Left colon (tissue), 2 donors: Measurements from ENCODE around the gene ZCCHC3. TPM values are rescaled to one million over a fixed set of nuclear protein-coding genes. Genes with fewer than 3 reads are reported as not detected.
A peak's percentile ranks its signal among the peaks of the same experiment; 100 is the strongest.

Experiments
- ATAC-seq: fragments of 200-7000 bp; cut with Tn5 transposase; one replicate; pipeline ENCODE4 v1.9.1; 2020; ENCODE audit warnings: mild to moderate bottlenecking, moderate library complexity
- DNase-seq, 2 donors: peaks; one replicate each; pipeline ENCODE4 v3.0.0-alpha.2; 2020
- intact Hi-C, 2 donors: fragments of 100-400 bp; cut with DNase I in 1 of 2; cut with micrococcal nuclease in 1 of 2; formaldehyde crosslinking; loops; one replicate each; pipeline versions ENCODE4 v1.11.2 to v1.14.0; 2022; cut with DNase I, micrococcal nuclease
- total RNA-seq, 2 donors: library from RNA; stranded (reverse); fragmentation: NEBNext Ultra II Directional; extraction: Animal tissue kit (Norgen Biotek cat#: 25700); gene quantifications; one replicate each; pipeline ENCODE4 v1.2.1, GENCODE V29; 2021
- donor health status: DM: no; HTN: no; CAD: no.
- donor health status: DM: yes; HTN: yes; CAD: no.

ZCCHC3 gene
- total RNA-seq, 2 donors from 2014 or later, result 10.2 to 13.0 TPM

DNA sequence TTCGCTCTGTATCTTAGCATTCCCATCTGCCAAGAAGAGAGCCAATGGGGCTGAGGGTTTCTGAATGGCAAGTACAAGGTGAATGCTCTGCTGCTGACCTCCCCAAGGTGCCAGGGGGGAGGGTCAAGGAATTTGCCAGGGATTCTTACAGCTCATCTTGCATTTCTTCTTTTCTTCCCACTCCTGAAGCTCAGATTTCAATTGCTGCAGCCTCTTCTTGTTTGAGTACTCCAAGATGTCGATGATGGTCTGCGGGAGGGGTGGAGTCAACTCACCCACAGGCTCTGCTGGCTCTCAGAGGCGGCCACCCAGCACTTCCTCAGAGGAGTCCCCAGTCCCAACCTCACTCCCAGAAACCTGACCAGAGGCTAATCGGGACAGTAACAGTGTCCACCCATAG, 19.2 kb upstream of the ZCCHC3 start:
- intact Hi-C loops, result no loop called here
- no peak for ATAC-seq
- DNase-seq, result no peak

- intact Hi-C loops, result no loop called here
- DNase-seq (peak in 1 of 2 donors; percentile 25), ATAC-seq (no peak)
Observed at GRCh38 chr20:278607-279571, 18.5 kb upstream of the ZCCHC3 start.

DNA sequence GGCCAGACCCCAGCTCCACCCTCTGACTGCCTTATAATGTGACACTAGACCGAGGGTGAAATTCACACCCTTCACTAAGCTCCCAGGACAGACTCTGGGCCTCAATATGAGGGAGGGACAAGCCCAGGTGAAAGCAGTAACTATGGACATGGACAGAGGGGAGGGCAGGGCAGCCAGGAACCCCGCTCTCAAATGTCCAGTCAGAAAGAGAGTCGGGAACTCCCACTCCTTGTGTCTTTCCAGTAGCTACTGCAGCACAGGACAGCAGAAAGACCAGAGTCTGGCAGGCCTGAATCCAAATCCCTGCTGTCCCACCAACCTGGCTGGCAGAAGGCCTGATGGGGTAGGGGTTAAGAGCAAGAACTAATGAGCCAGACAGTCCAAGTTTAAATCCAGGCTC, 13.2 kb upstream of the ZCCHC3 start:
- ATAC-seq (no peak), DNase-seq (no peak)
- intact Hi-C loops, result loop anchor here in 1 of 2 donors (10.0 kb wide), 1 partner anchor 51 kb away; no protein-coding TSS in a partner anchor

DNA sequence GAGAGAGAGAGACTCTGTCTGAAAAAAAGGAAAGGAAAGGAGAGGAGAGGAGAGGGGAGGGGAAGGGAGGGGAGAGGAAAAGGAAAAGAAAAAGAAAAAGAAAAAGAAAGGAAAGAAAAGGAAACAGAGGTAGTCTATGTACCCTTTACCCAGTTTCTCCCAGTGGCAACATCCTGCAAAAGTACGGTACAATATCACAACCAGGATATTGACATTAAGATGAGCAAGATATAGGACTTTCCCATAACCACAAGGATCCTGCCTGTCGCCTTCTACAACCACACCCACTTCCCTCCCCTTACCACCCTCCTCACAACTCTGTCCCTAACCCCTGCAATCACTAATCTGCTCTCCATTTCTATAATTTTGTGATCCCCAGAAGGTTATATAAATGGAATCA, 10.9 kb upstream of the ZCCHC3 start:
- intact Hi-C loops, result loop anchor here in 1 of 2 donors (10.0 kb wide), 1 partner anchor 48 kb away; no protein-coding TSS in a partner anchor
- DNase-seq (no peak), ATAC-seq (no peak)

GRCh38 chr20:288956-289692, 8.2 kb upstream of the ZCCHC3 start:
- intact Hi-C loops, result loop anchor here in 1 of 2 donors (10.0 kb wide), 1 partner anchor 46 kb away; no protein-coding TSS in a partner anchor
- ATAC-seq (peak; percentile 65), DNase-seq (peak; percentile 39 to 63)

GRCh38 chr20:289693-290083, 7.7 kb upstream of the ZCCHC3 start:
- DNase-seq (no peak), ATAC-seq (peak; percentile 15)
- intact Hi-C loops, result loop anchor here in 1 of 2 donors (10.0 kb wide), 1 partner anchor 45 kb away; no protein-coding TSS in a partner anchor

- ATAC-seq, result peak; percentile 97
- intact Hi-C loops, result no loop called here
- DNase-seq, result peak; percentile 95
Observed at GRCh38 chr20:290084-290831, 7.1 kb upstream of the ZCCHC3 start, which contains the start of gene C20orf96. Gene C20orf96, minus strand, starts transcription at chr20:290750. Its CDS starts 140 bp downstream, at chr20:290610.

GRCh38 chr20:294602-295001, 2.8 kb upstream of the ZCCHC3 start:
- intact Hi-C loops, result no loop called here
- no peak for ATAC-seq
- no peak for DNase-seq

GRCh38 chr20:295804-296203, 1.6 kb upstream of the ZCCHC3 start:
- no peak for ATAC-seq
- intact Hi-C loops, result no loop called here
- DNase-seq, result no peak

DNA sequence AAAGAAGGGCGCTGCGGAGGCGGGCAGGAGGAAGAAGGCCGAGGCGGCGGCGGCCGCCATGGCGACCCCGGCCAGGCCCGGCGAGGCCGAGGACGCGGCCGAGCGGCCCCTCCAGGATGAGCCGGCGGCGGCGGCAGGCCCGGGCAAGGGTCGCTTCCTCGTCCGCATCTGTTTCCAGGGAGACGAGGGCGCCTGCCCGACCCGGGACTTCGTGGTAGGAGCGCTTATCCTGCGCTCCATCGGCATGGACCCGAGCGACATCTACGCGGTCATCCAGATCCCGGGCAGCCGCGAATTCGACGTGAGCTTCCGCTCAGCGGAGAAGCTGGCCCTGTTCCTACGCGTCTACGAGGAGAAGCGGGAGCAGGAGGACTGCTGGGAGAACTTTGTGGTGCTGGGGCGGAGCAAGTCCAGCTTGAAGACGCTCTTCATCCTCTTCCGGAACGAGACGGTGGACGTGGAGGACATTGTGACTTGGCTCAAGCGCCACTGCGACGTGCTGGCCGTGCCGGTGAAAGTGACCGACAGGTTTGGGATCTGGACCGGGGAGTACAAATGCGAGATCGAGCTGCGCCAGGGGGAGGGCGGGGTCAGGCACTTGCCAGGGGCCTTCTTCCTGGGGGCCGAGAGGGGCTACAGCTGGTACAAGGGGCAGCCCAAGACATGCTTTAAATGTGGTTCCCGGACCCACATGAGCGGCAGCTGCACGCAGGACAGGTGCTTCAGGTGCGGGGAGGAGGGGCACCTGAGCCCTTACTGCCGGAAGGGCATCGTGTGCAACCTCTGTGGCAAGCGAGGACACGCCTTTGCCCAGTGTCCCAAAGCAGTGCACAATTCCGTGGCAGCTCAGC, 780 bp downstream of the ZCCHC3 start:
- intact Hi-C loops, result no loop called here
- DNase-seq, result peak; percentile 80 to 90

GRCh38 chr20:298776-299391, 1.5 kb downstream of the ZCCHC3 start:
- DNase-seq (no peak), ATAC-seq (no peak)
- intact Hi-C loops, result no loop called here

More for the DNA sequence above, 780 bp downstream of the ZCCHC3 start:
- ATAC-seq, result peak; percentile 85

- DNase-seq, result no peak
- intact Hi-C loops, result no loop called here
- no peak for ATAC-seq
Observed at GRCh38 chr20:300345-300990, 3.1 kb downstream of the ZCCHC3 start.

GRCh38 chr20:301886-302848, 4.8 kb downstream of the ZCCHC3 start:
- DNase-seq, result no peak
- ATAC-seq, result no peak
- intact Hi-C loops, result no loop called here

DNA sequence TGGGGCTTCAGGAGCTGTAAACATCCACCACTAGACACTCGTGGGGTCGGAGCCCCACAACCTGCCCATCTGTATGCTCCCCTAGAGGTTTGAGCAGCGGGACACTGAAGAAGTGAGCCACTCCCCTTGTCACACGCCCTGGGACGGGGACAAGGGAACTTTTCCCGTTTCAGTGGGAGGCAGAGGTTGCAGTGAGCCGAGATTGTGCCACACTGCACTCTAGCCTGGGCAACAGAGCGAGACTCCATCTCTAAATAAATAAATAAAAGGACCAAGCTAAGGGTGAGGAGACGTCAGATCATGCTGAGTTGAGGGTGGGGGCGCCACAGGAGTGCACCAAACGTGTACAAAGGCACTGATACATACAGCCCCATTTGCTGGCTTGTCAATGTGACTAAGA, 8.4 kb downstream of the ZCCHC3 start:
- DNase-seq, result no peak
- intact Hi-C loops, result no loop called here

GRCh38 chr20:308427-309038, 11.2 kb downstream of the ZCCHC3 start:
- DNase-seq (no peak), ATAC-seq (no peak)
- intact Hi-C loops, result no loop called here

More for the DNA sequence above, 8.4 kb downstream of the ZCCHC3 start:
- no peak for ATAC-seq
